H1 (cell line): ENCODE measurements around the gene LIN28A. TPM values are rescaled to one million over a fixed set of nuclear protein-coding genes. Genes with fewer than 3 reads are reported as not detected.

ENCODE experiments used
- EP300 ChIP-seq, 2 experiments: IDR thresholded peaks; 1 replicate in 1 of 2; 2 replicates in 1 of 2; pipeline ENCODE4 v1.6.1; 2011 to 2012; ENCODE audit warnings: low read depth in 2 of 2, low read length in 2 of 2, mild to moderate bottlenecking in 2 of 2, borderline replicate concordance in 1 of 2, inconsistent platforms in 1 of 2, moderate library complexity in 1 of 2
- KDM4A ChIP-seq: IDR thresholded peaks from one replicate; pipeline ENCODE4 v1.7.1; 2012; ENCODE audit warnings: low read depth, mild to moderate bottlenecking, moderate library complexity, low read length, inconsistent platforms; ENCODE audit not compliant: severe bottlenecking
- NRF1 ChIP-seq: IDR thresholded peaks from 2 replicates; pipeline ENCODE4 v1.6.1; 2011; ENCODE audit warnings: mild to moderate bottlenecking, low read depth, low read length, improper control_type of control experiment
- PHF8 ChIP-seq: fragments of 200-600 bp; sonication (generic); conservative IDR thresholded peaks from 2 replicates; pipeline ENCODE4 v1.7.1; 2012; ENCODE audit warnings: low read depth, mild to moderate bottlenecking, inconsistent platforms, low read length, moderate library complexity
- POLR2A ChIP-seq, 2 experiments: IDR thresholded peaks; 1 replicate in 1 of 2; 2 replicates in 1 of 2; pipeline ENCODE4 v1.6.1; 2011; ENCODE audit warnings: low read depth in 2 of 2, low read length in 2 of 2, mild to moderate bottlenecking in 2 of 2; ENCODE audit errors: control extremely low read depth in 1 of 2
- RAD21 ChIP-seq, 2 experiments: IDR thresholded peaks in 1 of 2; conservative IDR thresholded peaks in 1 of 2; 2 replicates each; pipeline ENCODE4 v1.6.1; 2011; ENCODE audit warnings: low read depth in 2 of 2, low read length in 2 of 2, improper control_type of control experiment in 1 of 2, inconsistent platforms in 1 of 2, mild to moderate bottlenecking in 1 of 2, moderate library complexity in 1 of 2
- SAP30 ChIP-seq: fragments of 300-600 bp; sonication (generic); IDR thresholded peaks from 2 replicates; pipeline ENCODE4 v1.7.1; 2012; ENCODE audit warnings: low read length, moderate library complexity, mild to moderate bottlenecking, inconsistent platforms; ENCODE audit not compliant: insufficient read depth, insufficient replicate concordance
- polyA plus RNA-seq, 7 experiments: library from polyadenylated mRNA; depleted of rRNA in 3 of 7; stranded (reverse) in 5 of 7; unstranded in 2 of 7; fragments of >200 nt in 5 of 7; fragments of 200-250 nt in 2 of 7; gene quantifications; 1 replicate in 5 of 7; 2 replicates in 1 of 7; 4 replicates in 1 of 7; pipeline versions ENCODE4 v1.2.1 to v1.2.3, GENCODE V29; 2011 to 2013; ENCODE audit warnings: missing spikeins in 2 of 7, mixed read lengths in 2 of 7
- total RNA-seq: library from RNA; stranded (reverse); fragmentation: NEBNext Ultra II Directional; extraction: Animal tissue kit (Norgen Biotek cat#: 25700); gene quantifications from 2 replicates; pipeline ENCODE4 v1.2.1, GENCODE V29; 2021
- TF ChIP-seq, protein P1 (sequence below): fragments of 300-600 bp; sonication (generic); IDR thresholded peaks from 2 replicates; pipeline ENCODE4 v1.7.1; 2012; ENCODE audit warnings: low read length, moderate library complexity, mild to moderate bottlenecking, inconsistent platforms; ENCODE audit not compliant: insufficient replicate concordance
- TF ChIP-seq, protein P2 (sequence below): IDR thresholded peaks from 2 replicates; pipeline ENCODE4 v1.6.1; 2012; ENCODE audit warnings: inconsistent platforms

Gene LIN28A
- total and polyA plus RNA-seq, 2 of the 8 experiments (the other 6 are each of a cell fraction or from before 2014, with no cell fraction given): 403 to 1,486 TPM

GRCh38 chr1:26412180-26412840 is 1.7 kb downstream of the LIN28A start (continued):
- TF ChIP-seq, protein P1, sequence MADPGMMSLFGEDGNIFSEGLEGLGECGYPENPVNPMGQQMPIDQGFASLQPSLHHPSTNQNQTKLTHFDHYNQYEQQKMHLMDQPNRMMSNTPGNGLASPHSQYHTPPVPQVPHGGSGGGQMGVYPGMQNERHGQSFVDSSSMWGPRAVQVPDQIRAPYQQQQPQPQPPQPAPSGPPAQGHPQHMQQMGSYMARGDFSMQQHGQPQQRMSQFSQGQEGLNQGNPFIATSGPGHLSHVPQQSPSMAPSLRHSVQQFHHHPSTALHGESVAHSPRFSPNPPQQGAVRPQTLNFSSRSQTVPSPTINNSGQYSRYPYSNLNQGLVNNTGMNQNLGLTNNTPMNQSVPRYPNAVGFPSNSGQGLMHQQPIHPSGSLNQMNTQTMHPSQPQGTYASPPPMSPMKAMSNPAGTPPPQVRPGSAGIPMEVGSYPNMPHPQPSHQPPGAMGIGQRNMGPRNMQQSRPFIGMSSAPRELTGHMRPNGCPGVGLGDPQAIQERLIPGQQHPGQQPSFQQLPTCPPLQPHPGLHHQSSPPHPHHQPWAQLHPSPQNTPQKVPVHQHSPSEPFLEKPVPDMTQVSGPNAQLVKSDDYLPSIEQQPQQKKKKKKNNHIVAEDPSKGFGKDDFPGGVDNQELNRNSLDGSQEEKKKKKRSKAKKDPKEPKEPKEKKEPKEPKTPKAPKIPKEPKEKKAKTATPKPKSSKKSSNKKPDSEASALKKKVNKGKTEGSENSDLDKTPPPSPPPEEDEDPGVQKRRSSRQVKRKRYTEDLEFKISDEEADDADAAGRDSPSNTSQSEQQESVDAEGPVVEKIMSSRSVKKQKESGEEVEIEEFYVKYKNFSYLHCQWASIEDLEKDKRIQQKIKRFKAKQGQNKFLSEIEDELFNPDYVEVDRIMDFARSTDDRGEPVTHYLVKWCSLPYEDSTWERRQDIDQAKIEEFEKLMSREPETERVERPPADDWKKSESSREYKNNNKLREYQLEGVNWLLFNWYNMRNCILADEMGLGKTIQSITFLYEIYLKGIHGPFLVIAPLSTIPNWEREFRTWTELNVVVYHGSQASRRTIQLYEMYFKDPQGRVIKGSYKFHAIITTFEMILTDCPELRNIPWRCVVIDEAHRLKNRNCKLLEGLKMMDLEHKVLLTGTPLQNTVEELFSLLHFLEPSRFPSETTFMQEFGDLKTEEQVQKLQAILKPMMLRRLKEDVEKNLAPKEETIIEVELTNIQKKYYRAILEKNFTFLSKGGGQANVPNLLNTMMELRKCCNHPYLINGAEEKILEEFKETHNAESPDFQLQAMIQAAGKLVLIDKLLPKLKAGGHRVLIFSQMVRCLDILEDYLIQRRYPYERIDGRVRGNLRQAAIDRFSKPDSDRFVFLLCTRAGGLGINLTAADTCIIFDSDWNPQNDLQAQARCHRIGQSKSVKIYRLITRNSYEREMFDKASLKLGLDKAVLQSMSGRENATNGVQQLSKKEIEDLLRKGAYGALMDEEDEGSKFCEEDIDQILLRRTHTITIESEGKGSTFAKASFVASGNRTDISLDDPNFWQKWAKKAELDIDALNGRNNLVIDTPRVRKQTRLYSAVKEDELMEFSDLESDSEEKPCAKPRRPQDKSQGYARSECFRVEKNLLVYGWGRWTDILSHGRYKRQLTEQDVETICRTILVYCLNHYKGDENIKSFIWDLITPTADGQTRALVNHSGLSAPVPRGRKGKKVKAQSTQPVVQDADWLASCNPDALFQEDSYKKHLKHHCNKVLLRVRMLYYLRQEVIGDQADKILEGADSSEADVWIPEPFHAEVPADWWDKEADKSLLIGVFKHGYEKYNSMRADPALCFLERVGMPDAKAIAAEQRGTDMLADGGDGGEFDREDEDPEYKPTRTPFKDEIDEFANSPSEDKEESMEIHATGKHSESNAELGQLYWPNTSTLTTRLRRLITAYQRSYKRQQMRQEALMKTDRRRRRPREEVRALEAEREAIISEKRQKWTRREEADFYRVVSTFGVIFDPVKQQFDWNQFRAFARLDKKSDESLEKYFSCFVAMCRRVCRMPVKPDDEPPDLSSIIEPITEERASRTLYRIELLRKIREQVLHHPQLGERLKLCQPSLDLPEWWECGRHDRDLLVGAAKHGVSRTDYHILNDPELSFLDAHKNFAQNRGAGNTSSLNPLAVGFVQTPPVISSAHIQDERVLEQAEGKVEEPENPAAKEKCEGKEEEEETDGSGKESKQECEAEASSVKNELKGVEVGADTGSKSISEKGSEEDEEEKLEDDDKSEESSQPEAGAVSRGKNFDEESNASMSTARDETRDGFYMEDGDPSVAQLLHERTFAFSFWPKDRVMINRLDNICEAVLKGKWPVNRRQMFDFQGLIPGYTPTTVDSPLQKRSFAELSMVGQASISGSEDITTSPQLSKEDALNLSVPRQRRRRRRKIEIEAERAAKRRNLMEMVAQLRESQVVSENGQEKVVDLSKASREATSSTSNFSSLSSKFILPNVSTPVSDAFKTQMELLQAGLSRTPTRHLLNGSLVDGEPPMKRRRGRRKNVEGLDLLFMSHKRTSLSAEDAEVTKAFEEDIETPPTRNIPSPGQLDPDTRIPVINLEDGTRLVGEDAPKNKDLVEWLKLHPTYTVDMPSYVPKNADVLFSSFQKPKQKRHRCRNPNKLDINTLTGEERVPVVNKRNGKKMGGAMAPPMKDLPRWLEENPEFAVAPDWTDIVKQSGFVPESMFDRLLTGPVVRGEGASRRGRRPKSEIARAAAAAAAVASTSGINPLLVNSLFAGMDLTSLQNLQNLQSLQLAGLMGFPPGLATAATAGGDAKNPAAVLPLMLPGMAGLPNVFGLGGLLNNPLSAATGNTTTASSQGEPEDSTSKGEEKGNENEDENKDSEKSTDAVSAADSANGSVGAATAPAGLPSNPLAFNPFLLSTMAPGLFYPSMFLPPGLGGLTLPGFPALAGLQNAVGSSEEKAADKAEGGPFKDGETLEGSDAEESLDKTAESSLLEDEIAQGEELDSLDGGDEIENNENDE: no peak
- TF ChIP-seq NRF1: no peak
- TF ChIP-seq KDM4A: no peak
- peak; percentile 69 to 79 for TF ChIP-seq POLR2A (IDR thresholded peaks at IDR 0.05; ENCODE audit: control extremely low read depth in 1 of 2, low read depth in 2 of 2, low read length in 2 of 2)
- TF ChIP-seq RAD21 (IDR thresholded peaks at IDR 0.05 in 1 of 2, conservative IDR thresholded peaks at IDR 0.05 in 1 of 2; ENCODE audit: low read depth in 2 of 2, low read length in 2 of 2): no peak
- no peak for TF ChIP-seq PHF8
- TF ChIP-seq, protein P2, sequence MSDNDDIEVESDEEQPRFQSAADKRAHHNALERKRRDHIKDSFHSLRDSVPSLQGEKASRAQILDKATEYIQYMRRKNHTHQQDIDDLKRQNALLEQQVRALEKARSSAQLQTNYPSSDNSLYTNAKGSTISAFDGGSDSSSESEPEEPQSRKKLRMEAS: peak; percentile 68; the same call in 1 of the 2 replicates
- no peak for TF ChIP-seq SAP30
- TF ChIP-seq EP300 (IDR thresholded peaks at IDR 0.05; ENCODE audit: borderline replicate concordance in 1 of 2, low read depth in 2 of 2, low read length in 2 of 2): peak in 1 of 2 experiments; percentile 83; a peak in 1 of 3 replicates
